Adrenal gland (tissue), 12 donors: ENCODE data around the gene EIF2AK3. TPM values are rescaled to one million over a fixed set of nuclear protein-coding genes. Genes with fewer than 3 reads are reported as not detected.
A peak's percentile ranks its signal among the peaks of the same experiment; 100 is the strongest.

Experiments
- DNase-seq, 7 donors: peaks; one replicate each; pipeline ENCODE4 v3.0.0-alpha.2; 2019 to 2020
- H3K27ac ChIP-seq, 5 donors: fragments of 200-600 bp; sonication (generic) in 4 of 5; 1 replicate in 3 of 5; 2 replicates in 2 of 5; pipeline versions ENCODE4 v1.5.1 to v1.8.0; 2016 to 2020; ENCODE audit warnings: mild to moderate bottlenecking in 1 of 5
- H3K27me3 ChIP-seq: fragments of 200-600 bp; 2 replicates; pipeline ENCODE4 v1.8.0; 2021
- H3K36me3 ChIP-seq, 2 donors: fragments of 200-600 bp; replicated peaks in 1 of 2; 1 replicate in 1 of 2; 2 replicates in 1 of 2; pipeline versions ENCODE4 v1.5.1 to v1.8.0; 2018 to 2022
- H3K4me1 ChIP-seq, 2 donors: fragments of 200-600 bp; replicated peaks in 1 of 2; 1 replicate in 1 of 2; 2 replicates in 1 of 2; pipeline versions ENCODE4 v1.5.1 to v1.8.0; 2018 to 2021
- H3K4me3 ChIP-seq, 4 donors: fragments of 200-600 bp; sonication (generic) in 3 of 4; one replicate each; pipeline ENCODE4 v1.5.1; 2016 to 2018
- H3K9me3 ChIP-seq, 3 donors: fragments of 200-600 bp; sonication (generic) in 1 of 3; replicated peaks in 1 of 3; 1 replicate in 2 of 3; 2 replicates in 1 of 3; pipeline versions ENCODE4 v1.5.1 to v1.8.0; 2016 to 2021
- POLR2A ChIP-seq, 2 donors: fragments of 450-650 bp; IDR thresholded peaks; one replicate each; pipeline ENCODE4 v1.6.1; 2017; ENCODE audit warnings: antibody characterized with exemption in 2 of 2, mild to moderate bottlenecking in 2 of 2, moderate library complexity in 1 of 2
- WGBS, 4 donors: extraction: QIAGEN DNeasy Blood & Tissue Kit in 2 of 4; methylation state at CpG; one replicate each; pipeline versions ENCODE4 v1.1.5 to v1.1.7; 2013 to 2017; 5-methylcytosine and 5-hydroxymethylcytosine counted together
- intact Hi-C, 2 donors: fragments of 100-400 bp; cut with DNase I; formaldehyde crosslinking; loops; one replicate each; pipeline versions ENCODE4 v1.14.1 to v1.15.0; 2022 to 2023
- polyA plus RNA-seq, 3 donors: library from polyadenylated mRNA; stranded (reverse); fragments of 200-250 nt in 2 of 3; fragments of 350-450 nt in 1 of 3; fragmentation: Illumina TruSeq in 1 of 3; extraction: RNeasy Lipid Tissue Mini Kit (QIAGEN cat#74804) in 1 of 3; gene quantifications; one replicate each; pipeline ENCODE4 v1.2.3, GENCODE V29; 2013 to 2014
- total RNA-seq, 9 donors: library from RNA; depleted of rRNA in 4 of 9; stranded (reverse); fragments of >200 nt in 4 of 9; fragments of 120-200 nt in 1 of 9; fragmentation: NEBNext Ultra II Directional in 1 of 9; extraction: Animal tissue kit (Norgen Biotek cat#: 25700) in 1 of 9; gene quantifications; one replicate each; pipeline versions ENCODE4 v1.1.0 to v1.2.4, GENCODE V29; 2013 to 2023
- TF ChIP-seq, protein P1 (sequence below), 6 experiments: fragments of 450-650 bp in 4 of 6; fragments of 200-600 bp in 2 of 6; sonication (generic) in 1 of 6; IDR thresholded peaks; 1 replicate in 5 of 6; 2 replicates in 1 of 6; pipeline versions ENCODE4 v1.5.1 to v1.8.0; 2016 to 2021; ENCODE audit warnings: antibody characterized with exemption in 6 of 6, mild to moderate bottlenecking in 2 of 6, moderate library complexity in 1 of 6
- donor health status: healthy with polysubstance abuse.
- donor health status: Bipolar disorder and iron deficiency.
- donor health status: DM: yes; HTN: yes; CAD: no.
- donor health status: DM: no; HTN: no; CAD: no.
- donor health status: DM: no; HTN: no; CAD: no.
- donor health status: DM: yes; HTN: yes; CAD: no.

The EIF2AK3 gene
- total and polyA plus RNA-seq, 12 donors, result 3.6 to 89.6 (median 21.3) TPM

DNA sequence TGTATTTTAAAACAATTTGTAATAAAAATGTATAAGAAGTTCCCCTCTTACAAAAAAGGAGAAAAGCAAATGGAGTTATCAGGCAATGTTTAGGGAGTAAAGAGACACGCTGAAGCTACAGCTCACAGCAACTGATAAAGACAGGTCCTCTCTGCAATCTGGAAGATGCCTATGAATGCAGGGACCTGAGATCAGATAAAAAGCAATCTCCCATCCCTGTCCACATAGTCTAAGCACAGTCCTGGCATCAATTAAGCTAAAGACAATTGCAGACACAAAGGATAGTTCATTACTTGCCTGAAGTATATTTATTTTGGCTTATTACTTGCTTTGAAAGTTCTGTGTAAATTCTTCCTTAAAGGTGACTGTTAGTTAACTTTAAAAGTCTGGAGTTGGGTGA lies 5.0 kb downstream of the EIF2AK3 start:
- no peaks in the 10 kb centered on the region for H3K9me3 ChIP-seq
- H3K4me3 ChIP-seq, result no peak overlapping the region
- WGBS, 4 donors, result 73 to 86% (median 80%) methylated on average over 1 of the region's 1 CpG
- TF ChIP-seq, protein P1, sequence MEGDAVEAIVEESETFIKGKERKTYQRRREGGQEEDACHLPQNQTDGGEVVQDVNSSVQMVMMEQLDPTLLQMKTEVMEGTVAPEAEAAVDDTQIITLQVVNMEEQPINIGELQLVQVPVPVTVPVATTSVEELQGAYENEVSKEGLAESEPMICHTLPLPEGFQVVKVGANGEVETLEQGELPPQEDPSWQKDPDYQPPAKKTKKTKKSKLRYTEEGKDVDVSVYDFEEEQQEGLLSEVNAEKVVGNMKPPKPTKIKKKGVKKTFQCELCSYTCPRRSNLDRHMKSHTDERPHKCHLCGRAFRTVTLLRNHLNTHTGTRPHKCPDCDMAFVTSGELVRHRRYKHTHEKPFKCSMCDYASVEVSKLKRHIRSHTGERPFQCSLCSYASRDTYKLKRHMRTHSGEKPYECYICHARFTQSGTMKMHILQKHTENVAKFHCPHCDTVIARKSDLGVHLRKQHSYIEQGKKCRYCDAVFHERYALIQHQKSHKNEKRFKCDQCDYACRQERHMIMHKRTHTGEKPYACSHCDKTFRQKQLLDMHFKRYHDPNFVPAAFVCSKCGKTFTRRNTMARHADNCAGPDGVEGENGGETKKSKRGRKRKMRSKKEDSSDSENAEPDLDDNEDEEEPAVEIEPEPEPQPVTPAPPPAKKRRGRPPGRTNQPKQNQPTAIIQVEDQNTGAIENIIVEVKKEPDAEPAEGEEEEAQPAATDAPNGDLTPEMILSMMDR (IDR thresholded peaks at IDR 0.05), result no peak
- TF ChIP-seq POLR2A (IDR thresholded peaks at IDR 0.05), result no peak
- no peaks in the 10 kb centered on the region for H3K36me3 ChIP-seq
- peaks cover 11 to 54% of the 10 kb centered on the region in 2 donors for H3K4me1 ChIP-seq
- no peak for DNase-seq
- intact Hi-C loops, result no loop called here
- H3K27ac ChIP-seq, result no peak overlapping the region
- no peaks in the 10 kb centered on the region for H3K27me3 ChIP-seq

DNA sequence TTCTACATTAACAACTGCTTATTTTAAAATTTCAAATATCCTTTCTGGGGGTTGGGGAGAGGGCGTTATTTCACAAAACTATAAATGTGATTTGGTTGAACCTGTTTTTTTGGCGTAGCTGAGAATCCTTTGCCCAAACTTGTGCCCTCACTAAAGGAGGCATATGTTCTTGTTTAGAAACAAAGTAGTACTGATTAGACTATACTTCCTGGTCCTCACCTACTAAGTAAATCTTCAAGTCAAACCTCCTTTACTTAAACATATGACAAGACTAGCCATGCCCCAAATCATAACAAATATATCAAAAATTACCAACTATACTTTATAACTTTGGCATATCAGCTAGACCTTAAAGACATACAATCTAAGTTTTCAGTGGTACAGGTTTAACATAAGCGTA lies 5.8 kb downstream of the EIF2AK3 start:
- intact Hi-C loops, result no loop called here
- TF ChIP-seq POLR2A (IDR thresholded peaks at IDR 0.05), result no peak
- TF ChIP-seq, protein P1 (IDR thresholded peaks at IDR 0.05), result no peak
- DNase-seq, result no peak
- H3K4me3 ChIP-seq, result no peak overlapping the region
- no peaks in the 10 kb centered on the region for H3K36me3 ChIP-seq
- no peaks in the 10 kb centered on the region for H3K27me3 ChIP-seq
- H3K27ac ChIP-seq, result no peak overlapping the region
- H3K4me1 ChIP-seq, result peaks cover 11 to 54% of the 10 kb centered on the region in 2 donors
- H3K9me3 ChIP-seq, result no peaks in the 10 kb centered on the region
- 89 to 98% (median 93%) methylated on average over 3 of the region's 3 CpGs for WGBS, 4 donors

DNA sequence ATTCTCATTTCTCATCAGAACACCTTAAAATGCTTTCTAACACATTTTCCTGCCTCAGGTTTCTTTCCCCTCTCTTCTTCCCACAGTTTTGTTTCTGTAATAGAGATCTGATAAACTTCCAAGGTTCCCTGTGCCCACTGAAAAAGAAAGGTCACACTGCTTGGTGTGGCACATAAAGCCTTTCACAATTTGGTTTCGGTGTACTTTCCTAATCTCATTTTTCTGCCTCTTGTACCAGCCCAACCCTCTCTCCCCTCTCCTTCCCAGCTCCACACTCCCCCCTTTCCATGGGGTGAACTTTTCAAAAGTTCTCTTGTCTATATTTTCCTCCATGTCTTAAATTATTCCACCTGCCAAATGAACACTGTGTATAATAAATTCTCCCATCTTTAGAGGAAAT lies 7.2 kb downstream of the EIF2AK3 start:
- Histone ChIP-seq H3K27me3 (no peaks in the 10 kb centered on the region), H3K36me3 (no peaks in the 10 kb centered on the region), H3K4me1 (peaks cover 11 to 54% of the 10 kb centered on the region in 2 donors), H3K9me3 (no peaks in the 10 kb centered on the region), H3K27ac (peak overlapping the region in 1 of 5 donors; percentile 36), H3K4me3 (no peak overlapping the region)
- peak in 2 of 7 donors; percentile 13 to 24 for DNase-seq
- 32 to 48% (median 45%) methylated on average over 1 of the region's 1 CpG for WGBS, 4 donors
- TF ChIP-seq POLR2A (IDR thresholded peaks at IDR 0.05), result no peak
- TF ChIP-seq, protein P1 (IDR thresholded peaks at IDR 0.05), result no peak
- intact Hi-C loops, result no loop called here

DNA sequence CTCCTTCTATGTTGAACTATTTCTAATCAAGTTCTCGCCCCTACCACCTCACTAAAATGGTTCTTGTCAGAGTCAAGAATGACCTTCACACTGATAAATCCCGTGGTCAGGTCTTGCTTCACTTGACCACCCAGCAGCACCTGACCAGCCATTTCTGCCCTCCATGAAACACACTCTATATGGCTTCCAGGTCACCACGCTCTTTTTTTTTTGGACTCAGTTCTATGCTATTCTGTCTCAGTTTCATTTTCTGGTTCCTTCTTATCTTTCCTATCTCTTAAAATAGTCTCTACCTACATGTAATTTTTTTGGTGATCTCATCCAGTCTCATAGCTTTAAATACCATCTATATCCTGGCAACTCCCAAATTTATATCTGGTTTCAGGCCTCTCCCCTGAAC lies 11.4 kb downstream of the EIF2AK3 start:
- Histone ChIP-seq H3K27ac (no peak overlapping the region), H3K36me3 (no peaks in the 10 kb centered on the region), H3K4me1 (peaks cover 11 to 28% of the 10 kb centered on the region in 2 donors), H3K4me3 (no peak overlapping the region), H3K27me3 (no peaks in the 10 kb centered on the region), H3K9me3 (no peaks in the 10 kb centered on the region)
- intact Hi-C loops, result no loop called here
- no peak for DNase-seq
- TF ChIP-seq, protein P1 (IDR thresholded peaks at IDR 0.05), result no peak
- 78 to 86% (median 84%) methylated on average over 3 of the region's 3 CpGs for WGBS, 4 donors
